HG03066 (cell line): Measurements from ENCODE around the gene ZNF835.
"Not testable (repeated sequence)": the region's sequence is repeated elsewhere in the genome, so short reads cannot be mapped to it uniquely, and the experiment has no call there.

Experiments used
- ATAC-seq: cut with Tn5 transposase; IDR thresholded peaks from one replicate; pipeline ENCODE4 v1.9.1; 2021; ENCODE audit warnings: low read depth; ENCODE audit not compliant: unreplicated experiment

The ZNF835 gene

GRCh38 chr19:56671613-56671994 lies at the start of gene ZNF835:
Gene ZNF835, minus strand, starts transcription at chr19:56671757. Its CDS starts 6,559 bp downstream, at chr19:56665198.
- ATAC-seq: no peak

GRCh38 chr19:56720281-56720680 lies 48.7 kb upstream of the ZNF835 start:
- no peak for ATAC-seq

- ATAC-seq: no peak
Measured at GRCh38 chr19:56718231-56718630, 46.7 kb upstream of the ZNF835 start.

- ATAC-seq: no peak
Measured at GRCh38 chr19:56712611-56713276, 41.2 kb upstream of the ZNF835 start.

GRCh38 chr19:56710437-56710836 lies 38.9 kb upstream of the ZNF835 start:
- ATAC-seq: no peak

GRCh38 chr19:56707821-56708220 lies 36.3 kb upstream of the ZNF835 start:
- no peak for ATAC-seq

- no peak for ATAC-seq
Measured at GRCh38 chr19:56705939-56706338, 34.4 kb upstream of the ZNF835 start.

- ATAC-seq: no peak
Measured at GRCh38 chr19:56701895-56702294, 30.3 kb upstream of the ZNF835 start.

GRCh38 chr19:56699552-56699951 lies 28.0 kb upstream of the ZNF835 start:
- ATAC-seq: no peak

- no peak for ATAC-seq
Measured at GRCh38 chr19:56692206-56692895, 20.8 kb upstream of the ZNF835 start.

- ATAC-seq: no peak
Measured at GRCh38 chr19:56690670-56691069, 19.1 kb upstream of the ZNF835 start.

- ATAC-seq: no peak
Measured at GRCh38 chr19:56689198-56689597, 17.6 kb upstream of the ZNF835 start.

GRCh38 chr19:56687031-56687430 lies 15.5 kb upstream of the ZNF835 start:
- ATAC-seq: no peak

GRCh38 chr19:56683116-56683515 lies 11.6 kb upstream of the ZNF835 start:
- no peak for ATAC-seq

- ATAC-seq: no peak
Measured at GRCh38 chr19:56681702-56682101, 10.1 kb upstream of the ZNF835 start.

- ATAC-seq: no peak
Measured at GRCh38 chr19:56678205-56678604, 6.6 kb upstream of the ZNF835 start.

- not testable (repeated sequence) for ATAC-seq
Measured at GRCh38 chr19:56672610-56673009, 1.1 kb upstream of the ZNF835 start.

- ATAC-seq: no peak
Measured at GRCh38 chr19:56670961-56671612, 470 bp downstream of the ZNF835 start.

GRCh38 chr19:56670401-56670960 lies 1.1 kb downstream of the ZNF835 start:
- ATAC-seq: no peak

GRCh38 chr19:56668676-56669075 lies 2.9 kb downstream of the ZNF835 start:
- ATAC-seq: no peak

- ATAC-seq: no peak
Measured at GRCh38 chr19:56667311-56667870, 4.2 kb downstream of the ZNF835 start.
